HepG2 (cell line): ENCODE data around the gene KCTD13. TPM values are rescaled to one million over a fixed set of nuclear protein-coding genes. Genes with fewer than 3 reads are reported as not detected.
A peak's percentile ranks its signal among the peaks of the same experiment; 100 is the strongest.

Source experiments
- CTCF ChIP-seq: sonication (generic); formaldehyde crosslinking; IDR thresholded peaks from 2 replicates; pipeline ENCODE4 v1.5.0; 2020; ENCODE audit warnings: mild to moderate bottlenecking, missing genetic modification reagents, moderate library complexity
- FIP1L1 ChIP-seq: fragments of 200-400 bp; formaldehyde crosslinking; IDR thresholded peaks from 2 replicates; pipeline ENCODE4 v1.6.1; 2018; ENCODE audit warnings: low read depth, mild to moderate bottlenecking, low read length, moderate library complexity, borderline replicate concordance; ENCODE audit not compliant: insufficient read depth
- GMEB1 ChIP-seq: sonication (generic); formaldehyde crosslinking; IDR thresholded peaks from 2 replicates; pipeline ENCODE4 v1.5.1; 2020; ENCODE audit warnings: missing genetic modification reagents, mild to moderate bottlenecking, borderline replicate concordance
- HIVEP1 ChIP-seq: sonication (generic); formaldehyde crosslinking; IDR thresholded peaks from 2 replicates; pipeline ENCODE4 v1.4.0; 2020; ENCODE audit warnings: mild to moderate bottlenecking, missing genetic modification reagents
- HOXD1 ChIP-seq: sonication (generic); formaldehyde crosslinking; IDR thresholded peaks from 2 replicates; pipeline ENCODE4 v1.5.0; 2020; ENCODE audit warnings: missing genetic modification reagents
- KLF16 ChIP-seq, 2 experiments: sonication (generic) in 1 of 2; formaldehyde crosslinking in 1 of 2; IDR thresholded peaks; 2 replicates each; pipeline versions ENCODE4 v1.6.1 to v1.8.0; 2016 to 2023; ENCODE audit warnings: missing genetic modification reagents in 2 of 2, missing compliant biosample characterization in 1 of 2
- MED1 ChIP-seq: sonication (generic); formaldehyde crosslinking; IDR thresholded peaks from 2 replicates; pipeline ENCODE4 v1.4.0; 2020; ENCODE audit warnings: missing genetic modification reagents
- PHF20 ChIP-seq: sonication (generic); formaldehyde crosslinking; IDR thresholded peaks from 2 replicates; pipeline ENCODE4 v1.5.0; 2020; ENCODE audit warnings: mild to moderate bottlenecking, missing genetic modification reagents
- TAF15 ChIP-seq: fragments of 200-400 bp; formaldehyde crosslinking; IDR thresholded peaks from one replicate; pipeline ENCODE4 v1.6.1; 2018; ENCODE audit warnings: mild to moderate bottlenecking, low read depth, low read length; ENCODE audit not compliant: poor library complexity, severe bottlenecking
- TERF1 ChIP-seq: sonication (generic); formaldehyde crosslinking; IDR thresholded peaks from 2 replicates; pipeline ENCODE4 v1.8.0; 2022; ENCODE audit warnings: mild to moderate bottlenecking, missing genetic modification reagents, moderate library complexity
- ZFP90 ChIP-seq: sonication (generic); formaldehyde crosslinking; IDR thresholded peaks from 2 replicates; pipeline ENCODE4 v1.8.0; 2022; ENCODE audit warnings: missing genetic modification reagents, mild to moderate bottlenecking, inconsistent platforms, borderline replicate concordance
- ZIK1 ChIP-seq: sonication (generic); formaldehyde crosslinking; IDR thresholded peaks from 2 replicates; pipeline ENCODE4 v1.5.0; 2020; ENCODE audit warnings: mild to moderate bottlenecking, low read depth, missing genetic modification reagents, borderline replicate concordance
- ZNF367 ChIP-seq: sonication (generic); formaldehyde crosslinking; IDR thresholded peaks from 2 replicates; pipeline ENCODE4 v1.4.0; 2020; ENCODE audit warnings: missing genetic modification reagents, borderline replicate concordance
- ZNF614 ChIP-seq: IDR thresholded peaks from 2 replicates; pipeline ENCODE4 v1.6.1; 2018; ENCODE audit warnings: missing biosample characterization, missing genetic modification reagents, inconsistent platforms, borderline replicate concordance
- ZNF737 ChIP-seq: sonication (generic); formaldehyde crosslinking; IDR thresholded peaks from 2 replicates; pipeline ENCODE4 v1.5.0; 2020; ENCODE audit warnings: missing genetic modification reagents, mild to moderate bottlenecking, borderline replicate concordance
- ZNF773 ChIP-seq: sonication (generic); formaldehyde crosslinking; IDR thresholded peaks from 2 replicates; pipeline ENCODE4 v1.4.0; 2020; ENCODE audit warnings: missing genetic modification reagents, borderline replicate concordance
- polyA plus RNA-seq, 8 experiments: library from polyadenylated mRNA; depleted of rRNA in 3 of 8; stranded (reverse) in 7 of 8; unstranded in 1 of 8; fragments of >200 nt; fragmentation: Illumina TruSeq in 4 of 8; extraction: Trizol in 4 of 8; gene quantifications; 2 replicates each; pipeline versions ENCODE4 v1.2.1 to v1.2.3, GENCODE V29; 2011 to 2016; ENCODE audit warnings: low read depth in 4 of 8, missing spikeins in 1 of 8, mixed read lengths in 1 of 8; ENCODE audit not compliant: insufficient read depth in 1 of 8
- total RNA-seq, 5 experiments: library from RNA; depleted of rRNA; stranded (reverse); fragments of >200 nt; fragmentation: Illumina TruSeq; extraction: Trizol; gene quantifications; 2 replicates each; pipeline ENCODE4 v1.2.3, GENCODE V29; 2016; ENCODE audit warnings: low read depth in 1 of 5
- TF ChIP-seq, protein P1 (sequence below): sonication (generic); formaldehyde crosslinking; IDR thresholded peaks from 2 replicates; pipeline ENCODE4 v1.5.1; 2020; ENCODE audit warnings: mild to moderate bottlenecking, moderate library complexity, missing genetic modification reagents
- TF ChIP-seq, protein P2 (sequence below), 2 experiments: sonication (generic) in 1 of 2; formaldehyde crosslinking in 1 of 2; IDR thresholded peaks; 2 replicates each; pipeline versions ENCODE4 v1.4.0 to v1.6.1; 2018 to 2020; ENCODE audit warnings: missing genetic modification reagents in 2 of 2, borderline replicate concordance in 1 of 2, low read depth in 1 of 2, mild to moderate bottlenecking in 1 of 2, missing biosample characterization in 1 of 2

Gene KCTD13
- total and polyA plus RNA-seq, 2 of the 13 experiments (the other 11 are each of a cell fraction or from before 2014, with no cell fraction given): 6.3 to 14.7 TPM

GRCh38 chr16:29862884-29863668, 63.0 kb downstream of the KCTD13 start, which contains the start of gene CDIPT (continued):
- TF ChIP-seq, protein P1, sequence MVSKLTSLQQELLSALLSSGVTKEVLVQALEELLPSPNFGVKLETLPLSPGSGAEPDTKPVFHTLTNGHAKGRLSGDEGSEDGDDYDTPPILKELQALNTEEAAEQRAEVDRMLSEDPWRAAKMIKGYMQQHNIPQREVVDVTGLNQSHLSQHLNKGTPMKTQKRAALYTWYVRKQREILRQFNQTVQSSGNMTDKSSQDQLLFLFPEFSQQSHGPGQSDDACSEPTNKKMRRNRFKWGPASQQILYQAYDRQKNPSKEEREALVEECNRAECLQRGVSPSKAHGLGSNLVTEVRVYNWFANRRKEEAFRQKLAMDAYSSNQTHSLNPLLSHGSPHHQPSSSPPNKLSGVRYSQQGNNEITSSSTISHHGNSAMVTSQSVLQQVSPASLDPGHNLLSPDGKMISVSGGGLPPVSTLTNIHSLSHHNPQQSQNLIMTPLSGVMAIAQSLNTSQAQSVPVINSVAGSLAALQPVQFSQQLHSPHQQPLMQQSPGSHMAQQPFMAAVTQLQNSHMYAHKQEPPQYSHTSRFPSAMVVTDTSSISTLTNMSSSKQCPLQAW (CRISPR knock-in tag): peak; percentile 85
- TF ChIP-seq ZIK1 (CRISPR knock-in tag): peak; percentile 60
- peak; percentile 87; the same call in 1 of the 2 replicates for TF ChIP-seq ZNF773 (CRISPR knock-in tag)
- no peak for TF ChIP-seq ZNF367
- peak; percentile 47 to 98; a peak in 2 of 4 replicates for TF ChIP-seq KLF16 (CRISPR knock-in tag; IDR thresholded peaks at IDR 0.05)
- peak; percentile 43; the same call in 1 of the 2 replicates for TF ChIP-seq HOXD1 (CRISPR knock-in tag)
- no peak for TF ChIP-seq TERF1 (CRISPR knock-in tag)
- peak; percentile 84 for TF ChIP-seq HIVEP1 (CRISPR knock-in tag)
- peak; percentile 95 for TF ChIP-seq CTCF
- TF ChIP-seq ZNF614 (CRISPR knock-in tag): peak; percentile 95
- no peak for TF ChIP-seq TAF15
- TF ChIP-seq GMEB1: peak; percentile 70; the same call in 1 of the 2 replicates
- no peak for TF ChIP-seq FIP1L1
- no peak for TF ChIP-seq ZNF737 (CRISPR knock-in tag)
- TF ChIP-seq PHF20: peak; percentile 74
- TF ChIP-seq MED1 (CRISPR knock-in tag): peak; percentile 79
- TF ChIP-seq ZFP90: no peak
- TF ChIP-seq, protein P2, sequence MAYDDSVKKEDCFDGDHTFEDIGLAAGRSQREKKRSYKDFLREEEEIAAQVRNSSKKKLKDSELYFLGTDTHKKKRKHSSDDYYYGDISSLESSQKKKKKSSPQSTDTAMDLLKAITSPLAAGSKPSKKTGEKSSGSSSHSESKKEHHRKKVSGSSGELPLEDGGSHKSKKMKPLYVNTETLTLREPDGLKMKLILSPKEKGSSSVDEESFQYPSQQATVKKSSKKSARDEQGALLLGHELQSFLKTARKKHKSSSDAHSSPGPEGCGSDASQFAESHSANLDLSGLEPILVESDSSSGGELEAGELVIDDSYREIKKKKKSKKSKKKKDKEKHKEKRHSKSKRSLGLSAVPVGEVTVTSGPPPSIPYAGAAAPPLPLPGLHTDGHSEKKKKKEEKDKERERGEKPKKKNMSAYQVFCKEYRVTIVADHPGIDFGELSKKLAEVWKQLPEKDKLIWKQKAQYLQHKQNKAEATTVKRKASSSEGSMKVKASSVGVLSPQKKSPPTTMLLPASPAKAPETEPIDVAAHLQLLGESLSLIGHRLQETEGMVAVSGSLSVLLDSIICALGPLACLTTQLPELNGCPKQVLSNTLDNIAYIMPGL (CRISPR knock-in tag; IDR thresholded peaks at IDR 0.05; ENCODE audit: borderline replicate concordance in 1 of 2, low read depth in 1 of 2): peak; percentile 83 to 86
